HUES64 (cell line): Measurements from ENCODE around the gene LEKR1.
A peak's percentile ranks its signal among the peaks of the same experiment; 100 is the strongest.

Experiments
- H3K27ac ChIP-seq: 2 replicates; pipeline ENCODE4 v1.7.0; 2013; ENCODE audit warnings: low read depth, low read length, inconsistent platforms
- H3K27me3 ChIP-seq: 2 replicates; pipeline ENCODE4 v1.6.1; 2013; ENCODE audit warnings: mild to moderate bottlenecking, low read length; ENCODE audit not compliant: insufficient read depth
- H3K36me3 ChIP-seq: 2 replicates; pipeline ENCODE4 v1.6.1; 2013; ENCODE audit warnings: mild to moderate bottlenecking, low read length; ENCODE audit not compliant: insufficient read depth
- H3K4me1 ChIP-seq: 2 replicates; pipeline ENCODE4 v1.6.1; 2013; ENCODE audit warnings: mild to moderate bottlenecking, low read length, moderate library complexity; ENCODE audit not compliant: insufficient read depth
- H3K4me3 ChIP-seq: 2 replicates; pipeline ENCODE4 v1.5.1; 2013; ENCODE audit warnings: mild to moderate bottlenecking, low read length, moderate library complexity
- H3K9ac ChIP-seq: 2 replicates; pipeline ENCODE4 v1.6.1; 2013; ENCODE audit warnings: mild to moderate bottlenecking, low read depth, low read length
- H3K9me3 ChIP-seq: 2 replicates; pipeline ENCODE4 v1.6.1; 2013; ENCODE audit warnings: low read depth, low read length; ENCODE audit not compliant: insufficient read depth
- WGBS: fragments of 150-250, 120-280 bp; methylation state at CpG from one replicate; pipeline ENCODE4 v1.1.7; 2013; ENCODE audit warnings: missing lambda C conversion rate; 5-methylcytosine and 5-hydroxymethylcytosine counted together

Gene LEKR1

GRCh38 chr3:156811089-156811862, 14.9 kb upstream of the LEKR1 start:
- WGBS, result 60% methylated on average over 2 of the region's 2 CpGs
- Histone ChIP-seq H3K4me3 (no peak overlapping the region), H3K36me3 (no peaks in the 10 kb centered on the region), H3K9ac (no peak overlapping the region), H3K9me3 (no peaks in the 10 kb centered on the region), H3K27me3 (peaks cover 38% of the 10 kb centered on the region), H3K27ac (no peak overlapping the region), H3K4me1 (peaks cover 6% of the 10 kb centered on the region; the same call in 1 of the 2 replicates)

- 90% methylated on average over 6 of the region's 6 CpGs for WGBS
- H3K9ac ChIP-seq, result no peak overlapping the region
Measured at GRCh38 chr3:156812521-156813335, 13.4 kb upstream of the LEKR1 start.

GRCh38 chr3:156814295-156814694, 11.9 kb upstream of the LEKR1 start:
- WGBS, result no CpG with 5 or more reads among the region's 2 CpGs
- Histone ChIP-seq H3K27ac (no peak overlapping the region), H3K4me3 (no peak overlapping the region), H3K4me1 (0 out of 2 replicates have a peak, but pooled peaks cover 3% of the 10 kb centered on the region), H3K36me3 (no peaks in the 10 kb centered on the region), H3K9ac (no peak overlapping the region), H3K27me3 (peaks cover 68% of the 10 kb centered on the region), H3K9me3 (no peaks in the 10 kb centered on the region)

More at GRCh38 chr3:156812521-156813335, 13.4 kb upstream of the LEKR1 start:
- H3K36me3 ChIP-seq, result no peaks in the 10 kb centered on the region
- peaks cover 52% of the 10 kb centered on the region for H3K27me3 ChIP-seq
- no peaks in the 10 kb centered on the region for H3K9me3 ChIP-seq
- peaks cover 6% of the 10 kb centered on the region; the same call in 1 of the 2 replicates for H3K4me1 ChIP-seq
- H3K4me3 ChIP-seq, result no peak overlapping the region
- H3K27ac ChIP-seq, result no peak overlapping the region

- WGBS, result 4% methylated on average over 74 of the region's 74 CpGs
Measured at GRCh38 chr3:156816091-156816793, 9.9 kb upstream of the LEKR1 start.

GRCh38 chr3:156816794-156817645, 9.1 kb upstream of the LEKR1 start:
- Histone ChIP-seq H3K27me3 (peaks cover 72% of the 10 kb centered on the region), H3K36me3 (no peaks in the 10 kb centered on the region), H3K4me3 (peak overlapping the region; percentile 53), H3K27ac (peak overlapping the region; percentile 97; the same call in 1 of the 2 replicates), H3K9ac (peak overlapping the region; percentile 31), H3K9me3 (no peaks in the 10 kb centered on the region), H3K4me1 (0 out of 2 replicates have a peak, but pooled peaks cover 3% of the 10 kb centered on the region)
- WGBS, result 5% methylated on average over 70 of the region's 70 CpGs

More at GRCh38 chr3:156816091-156816793, 9.9 kb upstream of the LEKR1 start:
- Histone ChIP-seq H3K27ac (peak overlapping the region; percentile 97; the same call in 1 of the 2 replicates), H3K9me3 (no peaks in the 10 kb centered on the region), H3K36me3 (no peaks in the 10 kb centered on the region), H3K27me3 (peaks cover 72% of the 10 kb centered on the region), H3K9ac (peak overlapping the region; percentile 30; the same call in 1 of the 2 replicates), H3K4me3 (peak overlapping the region; percentile 53), H3K4me1 (0 out of 2 replicates have a peak, but pooled peaks cover 3% of the 10 kb centered on the region)

GRCh38 chr3:156817646-156818272, 8.4 kb upstream of the LEKR1 start:
- Histone ChIP-seq H3K27me3 (peaks cover 68% of the 10 kb centered on the region), H3K4me1 (0 out of 2 replicates have a peak, but pooled peaks cover 3% of the 10 kb centered on the region), H3K27ac (peak overlapping the region; percentile 97; the same call in 1 of the 2 replicates), H3K9ac (no peak overlapping the region), H3K9me3 (no peaks in the 10 kb centered on the region), H3K36me3 (no peaks in the 10 kb centered on the region), H3K4me3 (peak overlapping the region; percentile 53)
- 69% methylated on average over 4 of the region's 5 CpGs for WGBS

GRCh38 chr3:156818273-156818651, 7.9 kb upstream of the LEKR1 start:
- Histone ChIP-seq H3K27me3 (peaks cover 64% of the 10 kb centered on the region), H3K4me3 (no peak overlapping the region), H3K9ac (no peak overlapping the region), H3K4me1 (0 out of 2 replicates have a peak, but pooled peaks cover 3% of the 10 kb centered on the region), H3K27ac (no peak overlapping the region; the same call in 1 of the 2 replicates), H3K36me3 (no peaks in the 10 kb centered on the region), H3K9me3 (no peaks in the 10 kb centered on the region)
- WGBS, result 88% methylated on average over 2 of the region's 2 CpGs

- WGBS, result 95% methylated on average over 3 of the region's 3 CpGs
- Histone ChIP-seq H3K27me3 (peaks cover 65% of the 10 kb centered on the region), H3K4me1 (0 out of 2 replicates have a peak, but pooled peaks cover 3% of the 10 kb centered on the region), H3K9me3 (no peaks in the 10 kb centered on the region), H3K4me3 (no peak overlapping the region), H3K9ac (no peak overlapping the region), H3K27ac (no peak overlapping the region), H3K36me3 (no peaks in the 10 kb centered on the region)
Measured at GRCh38 chr3:156818890-156819289, 7.3 kb upstream of the LEKR1 start.

GRCh38 chr3:156819842-156820691, 6.1 kb upstream of the LEKR1 start:
- WGBS, result 79% methylated on average over 4 of the region's 6 CpGs
- Histone ChIP-seq H3K4me3 (no peak overlapping the region), H3K4me1 (0 out of 2 replicates have a peak, but pooled peaks cover 3% of the 10 kb centered on the region), H3K9ac (no peak overlapping the region), H3K9me3 (no peaks in the 10 kb centered on the region), H3K27ac (no peak overlapping the region), H3K36me3 (no peaks in the 10 kb centered on the region), H3K27me3 (peaks cover 64% of the 10 kb centered on the region)
